ENCODE data around the gene GRID1.

DNA sequence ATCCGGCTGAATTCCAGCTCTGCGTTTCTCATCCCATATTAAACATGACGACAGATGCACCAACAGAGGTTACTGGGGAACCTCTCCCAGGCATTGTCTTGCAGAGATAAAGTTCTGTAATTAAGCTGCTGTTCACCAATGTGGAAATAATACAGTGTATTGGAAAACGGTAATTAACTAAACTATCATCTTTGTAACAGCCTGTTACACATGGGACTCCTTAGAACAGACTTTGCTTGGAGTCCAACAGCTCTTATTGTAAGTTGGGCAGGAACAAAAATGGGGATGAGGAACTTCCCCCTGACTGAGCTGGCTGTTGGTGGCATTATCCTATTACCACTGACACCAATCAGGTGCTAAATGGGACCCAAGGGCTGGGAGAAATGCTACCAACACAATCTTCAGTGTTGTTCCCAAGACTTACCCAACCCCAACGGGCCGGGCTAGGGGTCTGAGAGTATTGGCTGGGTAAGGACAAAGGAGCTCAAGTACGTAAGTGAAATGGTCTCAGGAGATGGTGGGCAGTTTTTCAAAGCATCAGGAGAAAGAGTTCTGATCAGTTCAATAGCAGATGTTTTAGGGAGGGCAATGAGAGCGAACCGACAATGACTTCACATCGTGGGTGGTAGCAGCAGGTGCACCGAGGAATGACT, 759.4 kb downstream of the GRID1 start:
- TF ChIP-seq, protein P1, sequence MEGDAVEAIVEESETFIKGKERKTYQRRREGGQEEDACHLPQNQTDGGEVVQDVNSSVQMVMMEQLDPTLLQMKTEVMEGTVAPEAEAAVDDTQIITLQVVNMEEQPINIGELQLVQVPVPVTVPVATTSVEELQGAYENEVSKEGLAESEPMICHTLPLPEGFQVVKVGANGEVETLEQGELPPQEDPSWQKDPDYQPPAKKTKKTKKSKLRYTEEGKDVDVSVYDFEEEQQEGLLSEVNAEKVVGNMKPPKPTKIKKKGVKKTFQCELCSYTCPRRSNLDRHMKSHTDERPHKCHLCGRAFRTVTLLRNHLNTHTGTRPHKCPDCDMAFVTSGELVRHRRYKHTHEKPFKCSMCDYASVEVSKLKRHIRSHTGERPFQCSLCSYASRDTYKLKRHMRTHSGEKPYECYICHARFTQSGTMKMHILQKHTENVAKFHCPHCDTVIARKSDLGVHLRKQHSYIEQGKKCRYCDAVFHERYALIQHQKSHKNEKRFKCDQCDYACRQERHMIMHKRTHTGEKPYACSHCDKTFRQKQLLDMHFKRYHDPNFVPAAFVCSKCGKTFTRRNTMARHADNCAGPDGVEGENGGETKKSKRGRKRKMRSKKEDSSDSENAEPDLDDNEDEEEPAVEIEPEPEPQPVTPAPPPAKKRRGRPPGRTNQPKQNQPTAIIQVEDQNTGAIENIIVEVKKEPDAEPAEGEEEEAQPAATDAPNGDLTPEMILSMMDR (IDR thresholded peaks at IDR 0.05; ENCODE audit: low read length) = no peak
- TF ChIP-seq EZH2 (IDR thresholded peaks at IDR 0.05; ENCODE audit: borderline replicate concordance, low read length) = no peak
